Psoas muscle (tissue), 8 donors: ENCODE measurements around the gene TAC3. TPM values are rescaled to one million over a fixed set of nuclear protein-coding genes. Genes with fewer than 3 reads are reported as not detected.

ENCODE experiments used
- ATAC-seq, 4 donors: fragments of 200-7000 bp; cut with Tn5 transposase; one replicate each; pipeline ENCODE4 v1.9.1; 2020; ENCODE audit warnings: moderate library complexity in 3 of 4, mild to moderate bottlenecking in 2 of 4
- DNase-seq, 2 donors: peaks; one replicate each; pipeline ENCODE4 v3.0.0-alpha.2; 2020
- H3K27ac ChIP-seq: fragments of 200-600 bp; one replicate; pipeline ENCODE4 v1.8.0; 2022
- H3K27me3 ChIP-seq, 3 donors: fragments of 200-600 bp in 1 of 3; one replicate each; pipeline versions ENCODE4 v1.6.1 to v1.8.0; 2013 to 2022; ENCODE audit warnings: low read length in 2 of 3, mild to moderate bottlenecking in 2 of 3, moderate library complexity in 1 of 3; ENCODE audit not compliant: insufficient read depth in 3 of 3
- H3K36me3 ChIP-seq, 2 donors: fragments of 200-600 bp in 1 of 2; one replicate each; pipeline versions ENCODE4 v1.6.1 to v1.8.0; 2013 to 2022; ENCODE audit warnings: low read depth in 1 of 2, mild to moderate bottlenecking in 1 of 2, moderate library complexity in 1 of 2; ENCODE audit not compliant: insufficient read depth in 1 of 2
- H3K4me1 ChIP-seq: fragments of 200-600 bp; one replicate; pipeline ENCODE4 v1.8.0; 2022
- H3K4me3 ChIP-seq: fragments of 200-600 bp; one replicate; pipeline ENCODE4 v1.8.0; 2022; ENCODE audit warnings: mild to moderate bottlenecking
- H3K9me3 ChIP-seq: fragments of 200-600 bp; one replicate; pipeline ENCODE4 v1.8.0; 2022
- WGBS, 3 donors: extraction: QIAGEN DNeasy Blood & Tissue Kit; methylation state at CpG; one replicate each; pipeline versions ENCODE4 v1.1.6 to v1.1.7; 2013; 5-methylcytosine and 5-hydroxymethylcytosine counted together
- intact Hi-C, 2 donors: fragments of 100-400 bp; cut with DNase I; formaldehyde crosslinking; loops; one replicate each; pipeline versions ENCODE4 v1.11.0 to v1.14.2; 2022
- long read RNA-seq, 2 donors: library from polyadenylated mRNA; unstranded; transcript quantifications; one replicate each; pipeline ENCODE4 v2.0.0, GENCODE V29; 2021
- polyA plus RNA-seq, 3 donors: library from polyadenylated mRNA; stranded (reverse); fragments of 200-250 nt; gene quantifications; one replicate each; pipeline ENCODE4 v1.2.3, GENCODE V29; 2013
- total RNA-seq, 4 donors: library from RNA; stranded (reverse); fragmentation: NEBNext Ultra II Directional in 2 of 4; extraction: Animal tissue kit (Norgen Biotek cat#: 25700) in 2 of 4; gene quantifications; one replicate each; pipeline versions ENCODE4 v1.2.1 to v1.2.4, GENCODE V29; 2021 to 2023
- TF ChIP-seq, protein P1 (sequence below): fragments of 200-600 bp; IDR thresholded peaks from one replicate; pipeline ENCODE4 v1.8.0; 2022; ENCODE audit warnings: antibody characterized with exemption
- donor health status: healthy with polysubstance abuse.
- donor health status: DM: no; HTN: no; CAD: no; lungs with moderate emphysema.
- donor health status: Bipolar disorder and iron deficiency.
- donor health status: healthy.
- donor health status: DM: yes; HTN: yes; CAD: no.
- donor health status: DM: no; HTN: no; CAD: no.
- donor health status: DM: no; HTN: no; CAD: no.
- donor health status: DM: yes; HTN: yes; CAD: no.

The TAC3 gene
- total RNA-seq (not detected), polyA plus RNA-seq (under 1 TPM in 1 of 3 donors, not detected in 2; 0.09 TPM)
- long read RNA-seq, donor 1 = 0 reads
- long read RNA-seq, donor 2 = 0 reads

DNA sequence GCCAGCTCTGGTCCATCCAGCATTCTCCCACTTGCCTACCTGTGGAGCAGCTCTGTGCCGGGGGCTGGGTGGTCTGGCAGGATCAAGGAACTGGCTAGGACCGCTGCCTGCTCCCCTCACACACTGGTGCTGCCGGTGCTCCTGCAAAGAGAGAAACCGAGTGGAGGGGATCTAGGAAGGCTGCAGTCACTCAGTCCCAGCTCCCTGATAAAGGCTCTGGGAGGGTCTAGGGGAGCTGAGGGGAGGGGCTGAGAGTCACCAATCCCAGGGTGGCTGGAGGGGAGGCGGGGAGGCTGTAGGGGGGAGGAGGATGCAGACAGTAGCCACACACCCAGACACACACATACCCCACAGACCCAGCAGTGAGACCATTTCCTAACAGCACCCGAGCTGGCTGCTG, at the start of gene TAC3:
Gene TAC3 (minus strand): TSS at position 182 of the 400 bp plus-strand sequence. CDS start 732 bp downstream, outside the sequence.
- ATAC-seq (no peak), DNase-seq (no peak)
- Histone ChIP-seq H3K27me3 (peaks cover 0 to 15% (median 4%) of the 10 kb centered on the region in 3 donors), H3K4me3 (no peak within 1 kb of the TSS), H3K4me1 (no peaks in the 10 kb centered on the region), H3K36me3 (no peaks in the 10 kb centered on the region), H3K9me3 (no peaks in the 10 kb centered on the region), H3K27ac (no peak within 1 kb of the TSS)
- intact Hi-C loops = no loop called here
- 33 to 38% (median 35%) methylated on average over 5 to 6 of the region's 6 CpGs for WGBS, 3 donors
- TF ChIP-seq, protein P1, sequence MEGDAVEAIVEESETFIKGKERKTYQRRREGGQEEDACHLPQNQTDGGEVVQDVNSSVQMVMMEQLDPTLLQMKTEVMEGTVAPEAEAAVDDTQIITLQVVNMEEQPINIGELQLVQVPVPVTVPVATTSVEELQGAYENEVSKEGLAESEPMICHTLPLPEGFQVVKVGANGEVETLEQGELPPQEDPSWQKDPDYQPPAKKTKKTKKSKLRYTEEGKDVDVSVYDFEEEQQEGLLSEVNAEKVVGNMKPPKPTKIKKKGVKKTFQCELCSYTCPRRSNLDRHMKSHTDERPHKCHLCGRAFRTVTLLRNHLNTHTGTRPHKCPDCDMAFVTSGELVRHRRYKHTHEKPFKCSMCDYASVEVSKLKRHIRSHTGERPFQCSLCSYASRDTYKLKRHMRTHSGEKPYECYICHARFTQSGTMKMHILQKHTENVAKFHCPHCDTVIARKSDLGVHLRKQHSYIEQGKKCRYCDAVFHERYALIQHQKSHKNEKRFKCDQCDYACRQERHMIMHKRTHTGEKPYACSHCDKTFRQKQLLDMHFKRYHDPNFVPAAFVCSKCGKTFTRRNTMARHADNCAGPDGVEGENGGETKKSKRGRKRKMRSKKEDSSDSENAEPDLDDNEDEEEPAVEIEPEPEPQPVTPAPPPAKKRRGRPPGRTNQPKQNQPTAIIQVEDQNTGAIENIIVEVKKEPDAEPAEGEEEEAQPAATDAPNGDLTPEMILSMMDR = no peak

DNA sequence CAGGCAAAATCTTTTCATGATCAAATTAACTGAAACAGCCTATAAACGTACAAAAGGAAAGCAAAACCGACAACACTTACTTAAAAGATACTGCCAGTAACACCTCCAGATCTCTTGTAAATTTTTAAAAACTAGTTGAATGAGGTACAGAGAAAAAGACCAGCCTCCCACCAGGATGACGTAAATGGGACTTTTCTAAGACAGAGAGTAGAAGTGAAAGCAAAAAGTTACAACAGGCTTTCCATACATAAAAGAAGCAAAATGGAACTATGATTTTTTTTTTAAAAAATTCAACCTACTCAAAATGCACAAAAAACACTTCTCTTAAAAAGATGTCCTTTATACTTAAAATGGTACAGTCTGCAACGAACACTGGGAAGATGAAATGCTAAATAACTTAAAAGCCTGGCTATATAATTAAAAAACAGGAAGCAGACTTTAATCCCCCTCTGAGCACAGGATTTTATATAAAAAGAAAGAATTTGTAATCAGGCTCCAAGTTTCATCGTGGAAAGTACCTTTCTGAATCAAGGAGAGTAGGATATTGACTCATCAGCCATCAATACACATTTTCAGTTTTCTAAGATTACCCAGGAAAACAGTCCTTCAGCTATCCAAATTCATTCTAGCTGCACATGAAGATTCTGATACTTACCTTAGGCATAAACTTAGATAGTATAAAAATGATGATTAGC, 47.8 kb upstream of the TAC3 start:
- no peaks in the 10 kb centered on the region for H3K27me3 ChIP-seq
- ATAC-seq (no peak), DNase-seq (no peak)
- H3K27ac ChIP-seq = no peak overlapping the region
- intact Hi-C loops = loop anchor here in 1 of 2 donors (5.0 kb wide), 2 partner anchors 57 to 307 kb away; partner anchors contain the start of gene ZBTB39
- no peaks in the 10 kb centered on the region for H3K4me1 ChIP-seq
- H3K36me3 ChIP-seq = peaks cover 4 to 43% of the 10 kb centered on the region in 2 donors
- H3K4me3 ChIP-seq = no peak overlapping the region
- no peaks in the 10 kb centered on the region for H3K9me3 ChIP-seq
- WGBS, 3 donors = 77 to 81% (median 79%) methylated on average over 5 of the region's 5 CpGs
- TF ChIP-seq, protein P1 = no peak

DNA sequence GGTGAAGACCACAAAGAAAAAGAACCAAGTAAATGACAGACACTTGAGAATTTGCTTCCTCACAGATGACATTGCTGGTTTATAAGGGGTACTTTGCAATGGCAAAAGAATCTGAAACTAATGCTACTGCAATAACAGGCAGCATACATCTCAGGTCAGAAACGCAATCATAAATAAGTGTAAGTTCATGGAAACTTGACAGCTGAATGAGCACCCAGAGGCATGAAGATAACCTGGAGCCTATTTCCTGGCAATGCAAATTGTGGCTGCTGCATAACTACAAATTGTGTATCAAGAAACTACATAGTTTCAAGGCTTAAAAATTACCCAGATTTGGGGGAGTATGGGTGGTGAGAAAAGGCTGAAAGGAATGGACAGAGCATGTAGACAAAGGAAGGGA, 42.1 kb upstream of the TAC3 start:
- Histone ChIP-seq H3K4me1 (no peaks in the 10 kb centered on the region), H3K9me3 (no peaks in the 10 kb centered on the region), H3K27me3 (no peaks in the 10 kb centered on the region), H3K27ac (no peak overlapping the region), H3K36me3 (peaks cover 8 to 45% of the 10 kb centered on the region in 2 donors), H3K4me3 (no peak overlapping the region)
- ATAC-seq = no peak
- intact Hi-C loops = no loop called here
- TF ChIP-seq, protein P1 = no peak
- 95 to 97% (median 97%) methylated on average over 1 of the region's 1 CpG for WGBS, 3 donors
- no peak for DNase-seq

DNA sequence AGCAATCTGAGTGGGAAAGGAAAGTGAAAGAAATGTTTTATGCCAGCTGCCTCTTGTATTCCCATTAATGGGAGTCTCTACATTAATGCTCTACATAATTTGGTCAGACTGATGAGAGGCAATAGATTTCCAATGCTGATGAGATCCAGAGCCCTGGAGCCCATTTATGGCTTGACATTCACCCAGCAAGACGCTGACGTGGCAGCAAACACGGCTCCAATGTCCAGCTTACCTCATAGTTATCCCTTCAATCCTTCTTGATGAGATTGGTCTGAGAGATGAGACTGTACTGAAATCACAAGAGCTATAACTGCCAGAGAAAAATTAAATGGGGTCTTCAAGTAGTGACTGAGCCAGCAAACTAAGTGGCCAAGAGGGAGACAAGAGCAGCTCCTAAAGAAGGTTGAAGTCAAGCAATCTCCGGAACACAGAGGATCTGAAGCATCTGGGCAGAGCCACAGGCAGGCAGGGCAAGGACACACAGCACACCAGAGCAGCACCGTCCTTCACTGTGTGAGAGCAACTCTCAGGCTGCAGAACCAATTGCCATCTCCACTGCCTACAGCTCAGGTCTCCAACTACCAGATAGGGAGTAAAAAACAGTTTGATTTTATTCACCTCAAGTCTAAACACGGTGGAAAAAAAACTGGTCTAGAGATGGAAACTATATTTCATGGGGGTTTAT, 40.9 kb upstream of the TAC3 start:
- Histone ChIP-seq H3K4me3 (no peak overlapping the region), H3K27me3 (no peaks in the 10 kb centered on the region), H3K4me1 (no peaks in the 10 kb centered on the region), H3K27ac (no peak overlapping the region), H3K9me3 (no peaks in the 10 kb centered on the region), H3K36me3 (peaks cover 8 to 40% of the 10 kb centered on the region in 2 donors)
- ATAC-seq = no peak
- intact Hi-C loops = no loop called here
- TF ChIP-seq, protein P1 = no peak
- no peak for DNase-seq
- 88 to 95% (median 92%) methylated on average over 6 of the region's 6 CpGs for WGBS, 3 donors
